B cell (primary cell): ENCODE data around the gene HLCS. TPM values are rescaled to one million over a fixed set of nuclear protein-coding genes. Genes with fewer than 3 reads are reported as not detected.

Source experiments
- ATAC-seq: fragments of 200-7000 bp; cut with Tn5 transposase; one replicate; pipeline ENCODE4 v1.10.0; 2021; ENCODE audit warnings: low read depth, mild to moderate bottlenecking, moderate number of reproducible peaks, moderate library complexity
- CTCF ChIA-PET: fragments of 350-600 bp; sonication (Branson Sonifier 250); formaldehyde crosslinking; loops from one replicate; lab custom pipeline; 2021; ENCODE audit warnings: antibody characterized with exemption, inconsistent platforms; lab: Charles Lee
- POLR2A ChIA-PET: fragments of 350-600 bp; sonication (Branson Sonifier 250); formaldehyde crosslinking; loops from one replicate; lab custom pipeline; 2021; ENCODE audit warnings: antibody characterized with exemption; lab: Charles Lee
- DNase-seq: peaks from one replicate; pipeline ENCODE4 v3.0.0; 2013
- H2AFZ ChIP-seq: 2 replicates; pipeline ENCODE4 v1.6.1; 2012; ENCODE audit warnings: mild to moderate bottlenecking, low read depth, low read length; ENCODE audit not compliant: insufficient read depth, poor library complexity, severe bottlenecking
- H3K27ac ChIP-seq, 2 donors: 1 replicate in 1 of 2; 2 replicates in 1 of 2; pipeline ENCODE4 v1.5.1; 2012 to 2013; ENCODE audit warnings: low read length in 2 of 2, mild to moderate bottlenecking in 2 of 2, moderate library complexity in 1 of 2
- H3K27me3 ChIP-seq, 4 experiments: fragments of 200-600 bp in 1 of 4; sonication (generic) in 1 of 4; replicated peaks in 1 of 4; 1 replicate in 2 of 4; 2 replicates in 2 of 4; pipeline versions ENCODE4 v1.6.1 to v1.7.0; 2013 to 2016; ENCODE audit warnings: low read length in 3 of 4, mild to moderate bottlenecking in 2 of 4, mixed read lengths in 1 of 4, moderate library complexity in 1 of 4; ENCODE audit not compliant: insufficient read depth in 4 of 4, control insufficient read depth in 3 of 4; ENCODE audit errors: control extremely low read depth in 1 of 4
- H3K36me3 ChIP-seq, 2 experiments: replicated peaks in 1 of 2; 1 replicate in 1 of 2; 2 replicates in 1 of 2; pipeline versions ENCODE4 v1.6.1 to v1.7.1; 2013; ENCODE audit warnings: low read length in 1 of 2; ENCODE audit not compliant: insufficient read depth in 2 of 2, control insufficient read depth in 1 of 2; ENCODE audit errors: control extremely low read depth in 1 of 2, extremely low read depth in 1 of 2
- H3K4me1 ChIP-seq, 2 donors: fragments of 200-600 bp in 1 of 2; sonication (generic) in 1 of 2; 1 replicate in 1 of 2; 2 replicates in 1 of 2; pipeline versions ENCODE4 v1.5.1 to v1.6.1; 2013 to 2017; ENCODE audit warnings: low read length in 2 of 2; ENCODE audit not compliant: control insufficient read depth in 2 of 2, insufficient read depth in 2 of 2
- H3K4me2 ChIP-seq: replicated peaks from 2 replicates; pipeline ENCODE3; 2012; ENCODE audit warnings: mild to moderate bottlenecking, low read depth, low read length; ENCODE audit not compliant: poor library complexity, severe bottlenecking
- H3K4me3 ChIP-seq, 5 experiments: fragments of 200-600 bp in 1 of 5; sonication (generic) in 1 of 5; 1 replicate in 3 of 5; 2 replicates in 2 of 5; pipeline versions ENCODE4 v1.5.1 to v1.7.0; 2011 to 2016; ENCODE audit warnings: low read length in 4 of 5, mild to moderate bottlenecking in 4 of 5, low read depth in 2 of 5, control low read depth in 1 of 5, moderate library complexity in 1 of 5; ENCODE audit not compliant: insufficient read depth in 1 of 5; ENCODE audit errors: control extremely low read depth in 1 of 5, extremely low read depth in 1 of 5
- H3K79me2 ChIP-seq: fragments of 200-600 bp; sonication (generic); one replicate; pipeline ENCODE4 v1.6.0; 2016; ENCODE audit warnings: low read length; ENCODE audit not compliant: control insufficient read depth, insufficient read depth
- H3K9ac ChIP-seq: fragments of 200-600 bp; sonication (generic); 2 replicates; pipeline ENCODE4 v1.6.1; 2017; ENCODE audit warnings: mild to moderate bottlenecking, low read length, moderate library complexity
- H3K9me3 ChIP-seq, 3 donors: one replicate each; pipeline versions ENCODE4 v1.6.1 to v1.7.1; 2013; ENCODE audit warnings: low read length in 2 of 3; ENCODE audit not compliant: control insufficient read depth in 2 of 3, insufficient read depth in 1 of 3; ENCODE audit errors: control extremely low read depth in 1 of 3
- H4K20me1 ChIP-seq: 2 replicates; pipeline ENCODE4 v1.6.0; 2012; ENCODE audit warnings: mild to moderate bottlenecking, low read length; ENCODE audit not compliant: insufficient read depth, control insufficient read depth, poor library complexity, severe bottlenecking
- H3K27ac Mint-ChIP-seq: one replicate; pipeline ENCODE4 v1.8.0; 2021; ENCODE audit warnings: mixed read lengths
- H3K27me3 Mint-ChIP-seq: one replicate; pipeline ENCODE4 v1.8.0; 2021; ENCODE audit warnings: mixed read lengths
- H3K4me1 Mint-ChIP-seq: one replicate; pipeline ENCODE4 v1.8.0; 2021; ENCODE audit warnings: mixed read lengths
- H3K4me3 Mint-ChIP-seq: one replicate; pipeline ENCODE4 v1.8.0; 2021; ENCODE audit warnings: mixed read lengths
- H3K9me3 Mint-ChIP-seq: one replicate; pipeline ENCODE4 v1.8.0; 2022; ENCODE audit warnings: mixed read lengths; ENCODE audit not compliant: insufficient read depth
- CTCF ChIP-seq: fragments of 200-600 bp; IDR thresholded peaks from one replicate; pipeline ENCODE4 v1.8.0; 2022; ENCODE audit warnings: antibody characterized with exemption, mild to moderate bottlenecking
- EZH2 ChIP-seq: IDR thresholded peaks from 2 replicates; pipeline ENCODE4 v1.6.1; 2012; ENCODE audit warnings: borderline replicate concordance, low read depth, mild to moderate bottlenecking, moderate library complexity, low read length; ENCODE audit not compliant: insufficient read depth, poor library complexity, severe bottlenecking
- WGBS: methylation state at CpG from one replicate; pipeline ENCODE4 v1.1.5; 2013; ENCODE audit warnings: missing lambda C conversion rate; ENCODE audit not compliant: insufficient coverage; 5-methylcytosine and 5-hydroxymethylcytosine counted together
- intact Hi-C: fragments of 100-400 bp; cut with micrococcal nuclease; formaldehyde crosslinking; loops from one replicate; pipeline ENCODE4 v1.10.0; 2022
- polyA plus RNA-seq: library from polyadenylated mRNA; depleted of rRNA; stranded (reverse); fragments of >200 nt; gene quantifications from 2 replicates; pipeline ENCODE4 v1.2.3, GENCODE V29; 2012
- total RNA-seq, 2 donors: library from RNA; stranded (reverse); fragments of 120-200 nt in 1 of 2; gene quantifications; 1 replicate in 1 of 2; 2 replicates in 1 of 2; pipeline versions ENCODE4 v1.2.3 to v1.2.4, GENCODE V29; 2013 to 2022

The HLCS gene
- total and polyA plus RNA-seq, 2 donors (not counting 1 experiment from before 2014, with no cell fraction given) = 4.4 to 14.7 TPM

GRCh38 chr21:36744560-36745231, 221.8 kb downstream of the HLCS start:
- H3K36me3 ChIP-seq = no peaks in the 10 kb centered on the region
- H3K79me2 ChIP-seq = no peaks in the 10 kb centered on the region
- 71% methylated on average over 30 of the region's 30 CpGs for WGBS
- H3K27ac ChIP-seq = no peak overlapping the region
- no peak overlapping the region for H3K9ac ChIP-seq
- DNase-seq (no peak), ATAC-seq (no peak)
- H4K20me1 ChIP-seq = no peaks in the 10 kb centered on the region
- POLR2A ChIA-PET = no interaction called here
- no peak for TF ChIP-seq CTCF
- no peak for TF ChIP-seq EZH2
- peaks cover 49% of the 10 kb centered on the region for H3K27me3 Mint-ChIP-seq
- intact Hi-C loops = no loop called here
- peaks cover 7% of the 10 kb centered on the region for H3K4me1 Mint-ChIP-seq
- H3K4me1 ChIP-seq = peaks cover 0 to 5% of the 10 kb centered on the region in 2 donors
- peaks cover 0 to 3% (median 0%) of the 10 kb centered on the region in 3 donors for H3K9me3 ChIP-seq
- no peak overlapping the region for H3K4me2 ChIP-seq
- peaks cover 0 to 30% (median 6%) of the 10 kb centered on the region in 4 experiments for H3K27me3 ChIP-seq
- H3K4me3 Mint-ChIP-seq = no peak overlapping the region
- CTCF ChIA-PET = interaction anchor here (0.7 kb wide), 1 partner anchor 241 kb away, joined by 3 read pairs; no protein-coding TSS in a partner anchor
- H3K9me3 Mint-ChIP-seq = no peaks in the 10 kb centered on the region
- H2AFZ ChIP-seq = no peak overlapping the region
- H3K27ac Mint-ChIP-seq = no peak overlapping the region
- H3K4me3 ChIP-seq = no peak overlapping the region

GRCh38 chr21:36744190-36744559, 222.3 kb downstream of the HLCS start:
- DNase-seq = no peak
- no peaks in the 10 kb centered on the region for H3K79me2 ChIP-seq
- H3K27ac ChIP-seq = no peak overlapping the region
- H3K4me1 ChIP-seq = peaks cover 0 to 5% of the 10 kb centered on the region in 2 donors
- ATAC-seq = no peak
- no peak overlapping the region for H3K27ac Mint-ChIP-seq
- H3K9me3 ChIP-seq = peaks cover 0 to 3% (median 0%) of the 10 kb centered on the region in 3 donors
- ChIA-PET POLR2A (no interaction called here), CTCF (interaction anchor here (0.7 kb wide), 1 partner anchor 242 kb away, joined by 3 read pairs; no protein-coding TSS in a partner anchor)
- TF ChIP-seq EZH2 = no peak
- peaks cover 7% of the 10 kb centered on the region for H3K4me1 Mint-ChIP-seq
- no peak overlapping the region for H3K4me3 Mint-ChIP-seq
- intact Hi-C loops = no loop called here
- H3K36me3 ChIP-seq = no peaks in the 10 kb centered on the region
- no peak overlapping the region for H2AFZ ChIP-seq
- 80% methylated on average over 1 of the region's 3 CpGs for WGBS
- no peaks in the 10 kb centered on the region for H4K20me1 ChIP-seq
- H3K9me3 Mint-ChIP-seq = no peaks in the 10 kb centered on the region
- no peak overlapping the region for H3K4me3 ChIP-seq
- H3K27me3 Mint-ChIP-seq = peaks cover 44% of the 10 kb centered on the region
- no peak overlapping the region for H3K9ac ChIP-seq
- peaks cover 0 to 32% (median 6%) of the 10 kb centered on the region in 4 experiments for H3K27me3 ChIP-seq
- no peak overlapping the region for H3K4me2 ChIP-seq
